Measurements from ENCODE around the gene RNF227.

Gene RNF227

GRCh38 chr17:7883781-7884386 is 32.2 kb downstream of the RNF227 start:
- peaks cover 0 to 20% (median 4%) of the 10 kb centered on the region in 5 donors for H3K36me3 ChIP-seq (ENCODE audit: control insufficient read depth in 5 of 5, insufficient read depth in 5 of 5, low read length in 5 of 5)
- H3K9ac ChIP-seq (ENCODE audit: low read length in 5 of 5) = no peak overlapping the region
- H3K27ac ChIP-seq (ENCODE audit: low read depth, low read length) = peak overlapping the region; percentile 30
- H3K9me3 ChIP-seq (ENCODE audit: control insufficient read depth in 5 of 5, low read length in 5 of 5) = no peaks in the 10 kb centered on the region
- H3K4me1 ChIP-seq (ENCODE audit: control insufficient read depth in 5 of 5, insufficient read depth in 5 of 5, low read length in 5 of 5) = peaks cover 11 to 50% (median 38%) of the 10 kb centered on the region in 5 donors
- H3K27me3 ChIP-seq (ENCODE audit: control insufficient read depth in 5 of 5, insufficient read depth in 4 of 5, low read length in 5 of 5) = peaks cover 0 to 13% (median 6%) of the 10 kb centered on the region in 5 donors
- H3K4me3 ChIP-seq (ENCODE audit: low read depth in 1 of 5, low read length in 5 of 5) = no peak overlapping the region

GRCh38 chr17:7882629-7883028 is 33.5 kb downstream of the RNF227 start:
- peaks cover 0 to 20% (median 4%) of the 10 kb centered on the region in 5 donors for H3K36me3 ChIP-seq (ENCODE audit: control insufficient read depth in 5 of 5, insufficient read depth in 5 of 5, low read length in 5 of 5)
- H3K4me3 ChIP-seq (ENCODE audit: low read depth in 1 of 5, low read length in 5 of 5) = no peak overlapping the region
- H3K9ac ChIP-seq (ENCODE audit: low read length in 5 of 5) = no peak overlapping the region
- H3K27me3 ChIP-seq (ENCODE audit: control insufficient read depth in 5 of 5, insufficient read depth in 4 of 5, low read length in 5 of 5) = peaks cover 0 to 13% (median 6%) of the 10 kb centered on the region in 5 donors
- peaks cover 0 to 38% (median 25%) of the 10 kb centered on the region in 5 donors for H3K4me1 ChIP-seq (ENCODE audit: control insufficient read depth in 5 of 5, insufficient read depth in 5 of 5, low read length in 5 of 5)
- H3K27ac ChIP-seq (ENCODE audit: low read depth, low read length) = no peak overlapping the region
- no peaks in the 10 kb centered on the region for H3K9me3 ChIP-seq (ENCODE audit: control insufficient read depth in 5 of 5, low read length in 5 of 5)

GRCh38 chr17:7882068-7882467 is 34.0 kb downstream of the RNF227 start:
- H3K9ac ChIP-seq (ENCODE audit: low read length in 5 of 5) = no peak overlapping the region
- peaks cover 0 to 20% (median 4%) of the 10 kb centered on the region in 5 donors for H3K36me3 ChIP-seq (ENCODE audit: control insufficient read depth in 5 of 5, insufficient read depth in 5 of 5, low read length in 5 of 5)
- no peak overlapping the region for H3K27ac ChIP-seq (ENCODE audit: low read depth, low read length)
- no peak overlapping the region for H3K4me3 ChIP-seq (ENCODE audit: low read depth in 1 of 5, low read length in 5 of 5)
- peaks cover 0 to 13% (median 6%) of the 10 kb centered on the region in 5 donors for H3K27me3 ChIP-seq (ENCODE audit: control insufficient read depth in 5 of 5, insufficient read depth in 4 of 5, low read length in 5 of 5)
- peaks cover 0 to 32% (median 20%) of the 10 kb centered on the region in 5 donors for H3K4me1 ChIP-seq (ENCODE audit: control insufficient read depth in 5 of 5, insufficient read depth in 5 of 5, low read length in 5 of 5)
- H3K9me3 ChIP-seq (ENCODE audit: control insufficient read depth in 5 of 5, low read length in 5 of 5) = no peaks in the 10 kb centered on the region

- H3K36me3 ChIP-seq (ENCODE audit: control insufficient read depth in 5 of 5, insufficient read depth in 5 of 5, low read length in 5 of 5) = peaks cover 0 to 20% (median 4%) of the 10 kb centered on the region in 5 donors
- H3K9me3 ChIP-seq (ENCODE audit: control insufficient read depth in 5 of 5, low read length in 5 of 5) = no peaks in the 10 kb centered on the region
- peaks cover 0 to 26% (median 14%) of the 10 kb centered on the region in 5 donors for H3K4me1 ChIP-seq (ENCODE audit: control insufficient read depth in 5 of 5, insufficient read depth in 5 of 5, low read length in 5 of 5)
- H3K9ac ChIP-seq (ENCODE audit: low read length in 5 of 5) = no peak overlapping the region
- no peak overlapping the region for H3K27ac ChIP-seq (ENCODE audit: low read depth, low read length)
- peaks cover 0 to 13% (median 6%) of the 10 kb centered on the region in 5 donors for H3K27me3 ChIP-seq (ENCODE audit: control insufficient read depth in 5 of 5, insufficient read depth in 4 of 5, low read length in 5 of 5)
- no peak overlapping the region for H3K4me3 ChIP-seq (ENCODE audit: low read depth in 1 of 5, low read length in 5 of 5)
Observed at GRCh38 chr17:7881276-7882054, 34.6 kb downstream of the RNF227 start.

GRCh38 chr17:7880076-7880868 is 35.8 kb downstream of the RNF227 start:
- no peaks in the 10 kb centered on the region for H3K9me3 ChIP-seq (ENCODE audit: control insufficient read depth in 5 of 5, low read length in 5 of 5)
- H3K9ac ChIP-seq (ENCODE audit: low read length in 5 of 5) = no peak overlapping the region
- H3K27ac ChIP-seq (ENCODE audit: low read depth, low read length) = no peak overlapping the region
- H3K4me3 ChIP-seq (ENCODE audit: low read depth in 1 of 5, low read length in 5 of 5) = no peak overlapping the region
- peaks cover 0 to 15% (median 3%) of the 10 kb centered on the region in 5 donors for H3K4me1 ChIP-seq (ENCODE audit: control insufficient read depth in 5 of 5, insufficient read depth in 5 of 5, low read length in 5 of 5)
- H3K36me3 ChIP-seq (ENCODE audit: control insufficient read depth in 5 of 5, insufficient read depth in 5 of 5, low read length in 5 of 5) = peaks cover 0 to 20% (median 4%) of the 10 kb centered on the region in 5 donors
- H3K27me3 ChIP-seq (ENCODE audit: control insufficient read depth in 5 of 5, insufficient read depth in 4 of 5, low read length in 5 of 5) = peaks cover 0 to 5% (median 5%) of the 10 kb centered on the region in 5 donors

- Histone ChIP-seq H3K9me3 (ENCODE audit: control insufficient read depth in 5 of 5, low read length in 5 of 5) (no peaks in the 10 kb centered on the region), H3K4me3 (ENCODE audit: low read depth in 1 of 5, low read length in 5 of 5) (no peak overlapping the region), H3K27me3 (ENCODE audit: control insufficient read depth in 5 of 5, insufficient read depth in 4 of 5, low read length in 5 of 5) (peaks cover 0 to 5% (median 5%) of the 10 kb centered on the region in 5 donors), H3K36me3 (ENCODE audit: control insufficient read depth in 5 of 5, insufficient read depth in 5 of 5, low read length in 5 of 5) (peaks cover 0 to 20% (median 4%) of the 10 kb centered on the region in 5 donors), H3K27ac (ENCODE audit: low read depth, low read length) (no peak overlapping the region), H3K4me1 (ENCODE audit: control insufficient read depth in 5 of 5, insufficient read depth in 5 of 5, low read length in 5 of 5) (peaks cover 0 to 15% (median 0%) of the 10 kb centered on the region in 5 donors), H3K9ac (ENCODE audit: low read length in 5 of 5) (no peak overlapping the region)
Observed at GRCh38 chr17:7878234-7878633, 37.9 kb downstream of the RNF227 start.

- Histone ChIP-seq H3K27ac (ENCODE audit: low read depth, low read length) (no peak overlapping the region), H3K36me3 (ENCODE audit: control insufficient read depth in 5 of 5, insufficient read depth in 5 of 5, low read length in 5 of 5) (peaks cover 0 to 11% (median 4%) of the 10 kb centered on the region in 5 donors), H3K4me1 (ENCODE audit: control insufficient read depth in 5 of 5, insufficient read depth in 5 of 5, low read length in 5 of 5) (peaks cover 0 to 5% (median 0%) of the 10 kb centered on the region in 5 donors), H3K27me3 (ENCODE audit: control insufficient read depth in 5 of 5, insufficient read depth in 4 of 5, low read length in 5 of 5) (no peaks in the 10 kb centered on the region), H3K9ac (ENCODE audit: low read length in 5 of 5) (no peak overlapping the region), H3K4me3 (ENCODE audit: low read depth in 1 of 5, low read length in 5 of 5) (no peak overlapping the region), H3K9me3 (ENCODE audit: control insufficient read depth in 5 of 5, low read length in 5 of 5) (no peaks in the 10 kb centered on the region)
Observed at GRCh38 chr17:7875804-7876370, 40.2 kb downstream of the RNF227 start.

GRCh38 chr17:7873051-7873450 is 43.0 kb downstream of the RNF227 start:
- Histone ChIP-seq H3K9ac (ENCODE audit: low read length in 5 of 5) (no peak overlapping the region), H3K4me3 (ENCODE audit: low read depth in 1 of 5, low read length in 5 of 5) (no peak overlapping the region), H3K27me3 (ENCODE audit: control insufficient read depth in 5 of 5, insufficient read depth in 4 of 5, low read length in 5 of 5) (no peaks in the 10 kb centered on the region), H3K36me3 (ENCODE audit: control insufficient read depth in 5 of 5, insufficient read depth in 5 of 5, low read length in 5 of 5) (peaks cover 0 to 4% (median 0%) of the 10 kb centered on the region in 5 donors), H3K4me1 (ENCODE audit: control insufficient read depth in 5 of 5, insufficient read depth in 5 of 5, low read length in 5 of 5) (peaks cover 0 to under 1% (median 0%) of the 10 kb centered on the region in 5 donors), H3K9me3 (ENCODE audit: control insufficient read depth in 5 of 5, low read length in 5 of 5) (no peaks in the 10 kb centered on the region), H3K27ac (ENCODE audit: low read depth, low read length) (no peak overlapping the region)

GRCh38 chr17:7867881-7868329 is 48.2 kb downstream of the RNF227 start:
- H3K4me3 ChIP-seq (ENCODE audit: low read depth in 1 of 5, low read length in 5 of 5) = no peak overlapping the region
- H3K36me3 ChIP-seq (ENCODE audit: control insufficient read depth in 5 of 5, insufficient read depth in 5 of 5, low read length in 5 of 5) = peaks cover 0 to 5% (median 2%) of the 10 kb centered on the region in 5 donors
- peaks cover 0 to 4% (median 0%) of the 10 kb centered on the region in 5 donors for H3K9me3 ChIP-seq (ENCODE audit: control insufficient read depth in 5 of 5, low read length in 5 of 5)
- peaks cover 0 to 3% (median 0%) of the 10 kb centered on the region in 5 donors for H3K4me1 ChIP-seq (ENCODE audit: control insufficient read depth in 5 of 5, insufficient read depth in 5 of 5, low read length in 5 of 5)
- H3K27me3 ChIP-seq (ENCODE audit: control insufficient read depth in 5 of 5, insufficient read depth in 4 of 5, low read length in 5 of 5) = no peaks in the 10 kb centered on the region
- no peak overlapping the region for H3K27ac ChIP-seq (ENCODE audit: low read depth, low read length)
- no peak overlapping the region for H3K9ac ChIP-seq (ENCODE audit: low read length in 5 of 5)

Measured in subcutaneous abdominal adipose tissue (tissue), 5 donors.